ENCODE results near the gene AGO3. TPM values are rescaled to one million over a fixed set of nuclear protein-coding genes. Genes with fewer than 3 reads are reported as not detected.

Gene AGO3
- total RNA-seq, 4 donors from 2014 or later, result 19.9 to 23.3 (median 21.0) TPM

GRCh38 chr1:36006941-36007500, 76.1 kb downstream of the AGO3 start:
- no peak overlapping the region for H3K4me3 ChIP-seq
- no peak for TF ChIP-seq CTCF (IDR thresholded peaks at IDR 0.05)
- no peak for TF ChIP-seq POLR2AphosphoS5 (IDR thresholded peaks at IDR 0.05)
- TF ChIP-seq EP300 (IDR thresholded peaks at IDR 0.05), result no peak
- no peak for TF ChIP-seq POLR2A (IDR thresholded peaks at IDR 0.05; ENCODE audit: low read depth)
- no peaks in the 10 kb centered on the region for H3K9me3 ChIP-seq
- H3K27ac ChIP-seq (replicated peaks in 1 of 4), result no peak overlapping the region
- H3K4me1 ChIP-seq, result no peaks in the 10 kb centered on the region
- 100% methylated on average over 3 of the region's 3 CpGs for WGBS
- H3K36me3 ChIP-seq, result peaks cover 0 to 71% (median 26%) of the 10 kb centered on the region in 4 donors
- H3K27me3 ChIP-seq, result no peaks in the 10 kb centered on the region
- intact Hi-C loops (cut with DNase I), result no loop called here
- no peak for DNase-seq (ENCODE audit: extremely low spot score)

DNA sequence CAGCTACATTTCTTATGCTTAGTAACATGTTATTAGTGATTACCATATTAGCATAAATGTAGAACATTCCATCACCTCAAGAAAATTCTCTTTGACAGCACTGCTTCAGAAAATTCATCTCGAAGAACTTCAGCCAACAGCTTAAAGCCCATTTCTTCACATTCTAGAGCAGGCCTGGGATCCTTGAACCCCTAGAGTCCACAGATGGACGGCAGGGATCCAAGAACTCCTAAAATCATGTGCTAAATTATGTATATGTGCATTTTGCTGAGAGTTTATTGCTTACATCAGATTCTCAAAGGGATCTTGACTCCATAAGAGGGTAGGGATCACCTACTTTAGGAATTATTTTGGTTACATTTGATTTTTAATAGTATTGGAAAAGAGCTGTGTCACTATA, 76.8 kb downstream of the AGO3 start:
- DNase-seq (ENCODE audit: extremely low spot score), result no peak
- TF ChIP-seq CTCF (IDR thresholded peaks at IDR 0.05) (no peak), POLR2A (IDR thresholded peaks at IDR 0.05; ENCODE audit: low read depth) (no peak), EP300 (IDR thresholded peaks at IDR 0.05) (no peak), POLR2AphosphoS5 (IDR thresholded peaks at IDR 0.05) (no peak)
- H3K27ac ChIP-seq (replicated peaks in 1 of 4), result no peak overlapping the region
- no peaks in the 10 kb centered on the region for H3K27me3 ChIP-seq
- intact Hi-C loops (cut with DNase I), result no loop called here
- WGBS, result 97% methylated on average over 2 of the region's 2 CpGs
- H3K4me1 ChIP-seq, result no peaks in the 10 kb centered on the region
- no peak overlapping the region for H3K4me3 ChIP-seq
- peaks cover 0 to 73% (median 26%) of the 10 kb centered on the region in 4 donors for H3K36me3 ChIP-seq
- no peaks in the 10 kb centered on the region for H3K9me3 ChIP-seq

DNA sequence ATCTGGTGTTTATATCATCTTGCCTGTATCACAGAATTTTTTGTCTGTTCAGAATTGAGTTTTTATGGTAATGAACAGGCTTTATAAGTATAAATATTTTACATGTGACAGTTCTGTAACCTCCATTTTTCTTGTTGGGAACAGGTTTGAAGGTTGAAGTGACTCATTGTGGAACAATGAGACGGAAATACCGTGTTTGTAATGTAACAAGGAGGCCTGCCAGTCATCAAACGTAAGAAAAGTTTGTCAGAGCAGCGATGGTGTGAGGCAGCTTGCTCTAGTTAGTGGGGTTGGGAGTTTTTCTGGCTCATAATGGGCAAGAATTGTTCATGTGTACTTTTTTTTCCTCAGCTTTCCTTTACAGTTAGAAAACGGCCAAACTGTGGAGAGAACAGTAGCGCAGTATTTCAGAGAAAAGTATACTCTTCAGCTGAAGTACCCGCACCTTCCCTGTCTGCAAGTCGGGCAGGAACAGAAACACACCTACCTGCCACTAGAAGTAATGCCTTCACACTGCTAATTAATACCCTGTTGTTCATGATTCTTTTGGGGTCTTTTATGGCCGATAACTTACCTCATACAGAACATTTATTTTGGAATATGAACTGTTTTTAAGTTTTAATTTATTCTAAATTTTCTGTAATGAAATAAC, 77.8 kb downstream of the AGO3 start:
- DNase-seq (ENCODE audit: extremely low spot score), result no peak
- 85% methylated on average over 9 of the region's 9 CpGs for WGBS
- H3K27me3 ChIP-seq, result no peaks in the 10 kb centered on the region
- H3K4me1 ChIP-seq, result no peaks in the 10 kb centered on the region
- no peak for TF ChIP-seq CTCF (IDR thresholded peaks at IDR 0.05)
- H3K9me3 ChIP-seq, result no peaks in the 10 kb centered on the region
- no peak overlapping the region for H3K27ac ChIP-seq (replicated peaks in 1 of 4)
- intact Hi-C loops (cut with DNase I), result no loop called here
- H3K4me3 ChIP-seq, result no peak overlapping the region
- H3K36me3 ChIP-seq, result peaks cover 4 to 82% (median 35%) of the 10 kb centered on the region in 4 donors

DNA sequence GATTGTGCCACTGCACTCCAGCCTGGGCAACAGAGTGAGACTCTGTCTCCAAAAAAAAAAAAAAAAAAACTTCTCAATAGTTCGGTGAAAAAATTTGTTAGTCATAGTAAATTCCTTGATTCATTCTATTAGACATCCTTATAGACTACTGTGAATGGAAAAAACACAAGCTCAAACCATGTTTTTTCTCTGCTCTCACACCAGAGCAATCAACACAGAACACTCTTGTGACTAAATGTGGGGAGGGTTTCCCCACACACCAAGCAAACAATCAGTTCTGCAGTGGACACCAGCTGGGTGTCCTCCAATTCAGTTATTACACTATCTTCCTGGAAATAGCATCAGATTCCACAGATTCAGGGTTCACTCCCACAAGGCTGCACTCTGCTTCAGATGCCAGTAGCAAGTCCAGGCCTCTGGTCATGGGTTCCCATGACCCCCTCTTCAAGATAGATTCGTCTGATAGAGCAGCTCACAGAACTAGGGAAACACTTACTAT, 83.9 kb downstream of the AGO3 start:
- no peak overlapping the region for H3K27ac ChIP-seq (replicated peaks in 1 of 4)
- DNase-seq (ENCODE audit: extremely low spot score), result no peak
- H3K9me3 ChIP-seq, result no peaks in the 10 kb centered on the region
- H3K4me3 ChIP-seq, result no peak overlapping the region
- H3K36me3 ChIP-seq, result peaks cover 27 to 100% (median 71%) of the 10 kb centered on the region in 4 donors
- intact Hi-C loops (cut with DNase I), result no loop called here
- no peaks in the 10 kb centered on the region for H3K27me3 ChIP-seq
- no peak for TF ChIP-seq EP300 (IDR thresholded peaks at IDR 0.05)
- no peak for TF ChIP-seq POLR2A (IDR thresholded peaks at IDR 0.05; ENCODE audit: low read depth)
- no peak for TF ChIP-seq POLR2AphosphoS5 (IDR thresholded peaks at IDR 0.05)
- TF ChIP-seq CTCF (IDR thresholded peaks at IDR 0.05), result no peak
- H3K4me1 ChIP-seq, result no peaks in the 10 kb centered on the region
- WGBS, result 84% methylated on average over 2 of the region's 2 CpGs
